GM23338 (cell line): ENCODE data around the gene SORCS2. TPM values are rescaled to one million over a fixed set of nuclear protein-coding genes. Genes with fewer than 3 reads are reported as not detected.

Source experiments
- ATAC-seq: fragments of 200-7000 bp; cut with Tn5 transposase; 3 replicates; pipeline ENCODE4 v1.9.1; 2020
- DNase-seq: peaks from one replicate; pipeline ENCODE4 v3.0.0-alpha.2; 2015; ENCODE audit warnings: low spot score
- H2AFZ ChIP-seq: fragments of 200-600 bp; sonication (generic); 2 replicates; pipeline ENCODE4 v1.8.0; 2016; ENCODE audit warnings: antibody characterized with exemption, mild to moderate bottlenecking, moderate library complexity
- H3F3A ChIP-seq: fragments of 200-600 bp; sonication (generic); replicated peaks from 2 replicates; pipeline ENCODE4 v1.8.0; 2017; ENCODE audit warnings: antibody characterized with exemption, mixed run types, low read depth
- H3K27ac ChIP-seq: fragments of 200-600 bp; sonication (generic); 2 replicates; pipeline ENCODE4 v1.6.1; 2016; ENCODE audit warnings: low read depth
- H3K27me3 ChIP-seq: fragments of 200-600 bp; sonication (generic); 2 replicates; pipeline ENCODE4 v1.8.0; 2016; ENCODE audit warnings: mild to moderate bottlenecking, mixed run types, moderate library complexity; ENCODE audit not compliant: insufficient read depth
- H3K36me3 ChIP-seq: fragments of 200-600 bp; sonication (generic); 2 replicates; pipeline ENCODE4 v1.8.0; 2016; ENCODE audit warnings: mild to moderate bottlenecking; ENCODE audit not compliant: insufficient read depth
- H3K4me1 ChIP-seq: fragments of 200-600 bp; sonication (generic); 2 replicates; pipeline ENCODE4 v1.8.0; 2016; ENCODE audit warnings: mild to moderate bottlenecking, moderate library complexity; ENCODE audit not compliant: insufficient read depth
- H3K4me2 ChIP-seq: fragments of 200-600 bp; sonication (generic); 2 replicates; pipeline ENCODE4 v1.7.1; 2017; ENCODE audit warnings: mixed run types
- H3K4me3 ChIP-seq: fragments of 200-600 bp; sonication (generic); 2 replicates; pipeline ENCODE4 v1.6.1; 2016; ENCODE audit warnings: mixed run types
- H3K79me2 ChIP-seq: fragments of 200-600 bp; sonication (generic); replicated peaks from 2 replicates; pipeline ENCODE4 v1.8.0; 2017; ENCODE audit warnings: mild to moderate bottlenecking; ENCODE audit not compliant: insufficient read depth
- H3K9me2 ChIP-seq: fragments of 200-600 bp; sonication (generic); 2 replicates; pipeline ENCODE4 v1.8.0; 2017; ENCODE audit not compliant: insufficient read depth
- H4K20me1 ChIP-seq: fragments of 200-600 bp; sonication (generic); replicated peaks from 2 replicates; pipeline ENCODE4 v1.8.0; 2017; ENCODE audit warnings: mild to moderate bottlenecking; ENCODE audit not compliant: insufficient read depth
- H3K27ac Mint-ChIP-seq: 2 replicates; pipeline ENCODE4 v1.8.0; 2020; ENCODE audit warnings: inconsistent platforms, mild to moderate bottlenecking, moderate library complexity, mixed read lengths
- H3K27me3 Mint-ChIP-seq: 3 replicates; pipeline ENCODE4 v1.8.0; 2022; ENCODE audit warnings: low read depth, mild to moderate bottlenecking, moderate library complexity, mixed read lengths, inconsistent platforms; ENCODE audit not compliant: insufficient read depth, poor library complexity
- H3K36me3 Mint-ChIP-seq: 3 replicates; pipeline ENCODE4 v1.8.0; 2021; ENCODE audit warnings: low read depth, mild to moderate bottlenecking, inconsistent platforms, moderate library complexity, mixed read lengths
- H3K4me1 Mint-ChIP-seq: 3 replicates; pipeline ENCODE4 v1.8.0; 2020; ENCODE audit warnings: mild to moderate bottlenecking, inconsistent platforms, mixed read lengths
- H3K4me3 Mint-ChIP-seq: 3 replicates; pipeline ENCODE4 v1.8.0; 2021; ENCODE audit warnings: moderate library complexity, mild to moderate bottlenecking, inconsistent platforms, mixed read lengths
- H3K9me3 Mint-ChIP-seq: 3 replicates; pipeline ENCODE4 v1.8.0; 2020; ENCODE audit warnings: moderate library complexity, mild to moderate bottlenecking, inconsistent platforms, mixed read lengths
- CREB1 ChIP-seq: fragments of 250-450 bp; sonication (Bioruptor Pico); IDR thresholded peaks from 2 replicates; pipeline ENCODE4 v1.5.0; 2020; ENCODE audit warnings: low read depth, mild to moderate bottlenecking, moderate library complexity
- CTCF ChIP-seq, 2 experiments: fragments of 200-600 bp in 1 of 2; sonication (generic) in 1 of 2; conservative IDR thresholded peaks; 2 replicates each; pipeline versions ENCODE4 v1.5.1 to v1.6.1; 2016 to 2017; ENCODE audit warnings: antibody characterized with exemption in 2 of 2, low read depth in 2 of 2, mild to moderate bottlenecking in 2 of 2, moderate library complexity in 1 of 2
- ETS1 ChIP-seq: IDR thresholded peaks from 2 replicates; pipeline ENCODE4 v1.6.1; 2016; ENCODE audit warnings: antibody characterized with exemption
- EZH2 ChIP-seq: fragments of 200-600 bp; sonication (generic); IDR thresholded peaks from one replicate; pipeline ENCODE4 v1.8.0; 2017; ENCODE audit warnings: antibody characterized with exemption, mild to moderate bottlenecking, low read depth; ENCODE audit not compliant: unreplicated experiment
- EZH2phosphoT487 ChIP-seq: fragments of 200-600 bp; sonication (generic); IDR thresholded peaks from one replicate; pipeline ENCODE4 v1.8.1; 2018; ENCODE audit warnings: antibody characterized with exemption; ENCODE audit not compliant: unreplicated experiment
- JUNB ChIP-seq: IDR thresholded peaks from one replicate; pipeline ENCODE4 v1.6.1; 2016; ENCODE audit warnings: antibody characterized with exemption; ENCODE audit not compliant: unreplicated experiment
- NANOG ChIP-seq: IDR thresholded peaks from 2 replicates; pipeline ENCODE4 v1.6.1; 2016; ENCODE audit warnings: antibody characterized with exemption, borderline replicate concordance
- POLR2AphosphoS5 ChIP-seq: IDR thresholded peaks from 2 replicates; pipeline ENCODE4 v1.6.1; 2016; ENCODE audit warnings: antibody characterized with exemption, low read depth
- REST ChIP-seq: IDR thresholded peaks from one replicate; pipeline ENCODE4 v1.6.1; 2018; ENCODE audit warnings: antibody characterized with exemption; ENCODE audit not compliant: unreplicated experiment
- STAT1 ChIP-seq: IDR thresholded peaks from one replicate; pipeline ENCODE4 v1.6.1; 2016; ENCODE audit warnings: antibody characterized with exemption; ENCODE audit not compliant: unreplicated experiment
- ZNF114 ChIP-seq: fragments of 250-450 bp; sonication (Bioruptor Pico); IDR thresholded peaks from 2 replicates; pipeline ENCODE4 v1.5.0; 2020; ENCODE audit warnings: mild to moderate bottlenecking, moderate library complexity
- ZNF331 ChIP-seq: fragments of 250-450 bp; sonication (Bioruptor Pico); IDR thresholded peaks from 2 replicates; pipeline ENCODE4 v1.5.0; 2020; ENCODE audit warnings: low read depth, mild to moderate bottlenecking, moderate library complexity
- polyA plus RNA-seq: library from polyadenylated mRNA; unstranded; fragments of >200 nt; fragmentation: Nextera tagmentation; extraction: Ambion mirVana; gene quantifications from 2 replicates; pipeline ENCODE4 v1.2.1, GENCODE V29; 2016
- total RNA-seq: library from RNA; depleted of rRNA; stranded (reverse); fragments of >200 nt; shearing (Covaris generic); gene quantifications from 2 replicates; pipeline ENCODE4 v1.2.3, GENCODE V29; 2014
- TF ChIP-seq, protein P1 (sequence below): fragments of 250-450 bp; sonication (Bioruptor Pico); IDR thresholded peaks from 2 replicates; pipeline ENCODE4 v1.5.0; 2020; ENCODE audit warnings: mild to moderate bottlenecking, moderate library complexity

SORCS2 gene
- total and polyA plus RNA-seq, 2 experiments from 2014 or later, result 0.47 to 2.4 TPM

DNA sequence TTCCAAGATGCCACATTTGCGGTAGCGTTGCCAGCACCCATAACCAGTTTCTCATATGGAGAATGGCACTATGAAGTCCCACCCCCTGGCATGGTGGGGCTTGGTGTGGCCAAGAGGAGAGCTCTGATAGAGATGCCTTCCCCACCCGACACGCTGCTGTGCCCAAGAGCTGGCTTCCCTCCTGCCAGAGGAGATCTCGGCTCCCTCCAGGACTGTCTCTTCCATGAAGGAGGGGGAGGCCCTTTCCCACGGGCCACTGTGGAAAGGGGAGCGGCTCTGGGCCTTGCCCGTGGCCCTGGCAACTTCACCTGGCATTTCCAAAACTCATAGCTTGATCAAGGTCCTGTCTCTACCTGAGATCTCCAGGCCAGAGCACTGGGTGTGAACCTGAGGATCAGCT lies 459.7 kb downstream of the SORCS2 start:
- no peak overlapping the region for H3K27ac ChIP-seq
- H3F3A ChIP-seq, result no peaks in the 10 kb centered on the region
- DNase-seq (no peak), ATAC-seq (no peak)
- no peaks in the 10 kb centered on the region for H3K79me2 ChIP-seq
- no peak overlapping the region for H3K4me3 ChIP-seq
- H3K9me3 Mint-ChIP-seq, result no peaks in the 10 kb centered on the region
- H3K9me2 ChIP-seq, result no peaks in the 10 kb centered on the region
- H3K4me1 Mint-ChIP-seq, result peaks cover 34% of the 10 kb centered on the region
- peaks cover 16% of the 10 kb centered on the region for H3K27me3 Mint-ChIP-seq
- no peak overlapping the region for H3K27ac Mint-ChIP-seq
- no peaks in the 10 kb centered on the region for H3K36me3 ChIP-seq
- H3K4me3 Mint-ChIP-seq, result no peak overlapping the region
- H4K20me1 ChIP-seq, result no peaks in the 10 kb centered on the region
- no peaks in the 10 kb centered on the region for H3K27me3 ChIP-seq
- no peak for TF ChIP-seq ZNF331 (CRISPR knock-in tag)
- TF ChIP-seq CTCF (conservative IDR thresholded peaks at IDR 0.05; ENCODE audit: low read depth in 2 of 2), result no peak
- TF ChIP-seq NANOG, result no peak
- no peak for TF ChIP-seq ETS1
- no peak for TF ChIP-seq STAT1
- TF ChIP-seq ZNF114 (CRISPR knock-in tag), result no peak
- no peak for TF ChIP-seq POLR2AphosphoS5
- TF ChIP-seq EZH2, result no peak
- no peak for TF ChIP-seq JUNB
- TF ChIP-seq, protein P1, sequence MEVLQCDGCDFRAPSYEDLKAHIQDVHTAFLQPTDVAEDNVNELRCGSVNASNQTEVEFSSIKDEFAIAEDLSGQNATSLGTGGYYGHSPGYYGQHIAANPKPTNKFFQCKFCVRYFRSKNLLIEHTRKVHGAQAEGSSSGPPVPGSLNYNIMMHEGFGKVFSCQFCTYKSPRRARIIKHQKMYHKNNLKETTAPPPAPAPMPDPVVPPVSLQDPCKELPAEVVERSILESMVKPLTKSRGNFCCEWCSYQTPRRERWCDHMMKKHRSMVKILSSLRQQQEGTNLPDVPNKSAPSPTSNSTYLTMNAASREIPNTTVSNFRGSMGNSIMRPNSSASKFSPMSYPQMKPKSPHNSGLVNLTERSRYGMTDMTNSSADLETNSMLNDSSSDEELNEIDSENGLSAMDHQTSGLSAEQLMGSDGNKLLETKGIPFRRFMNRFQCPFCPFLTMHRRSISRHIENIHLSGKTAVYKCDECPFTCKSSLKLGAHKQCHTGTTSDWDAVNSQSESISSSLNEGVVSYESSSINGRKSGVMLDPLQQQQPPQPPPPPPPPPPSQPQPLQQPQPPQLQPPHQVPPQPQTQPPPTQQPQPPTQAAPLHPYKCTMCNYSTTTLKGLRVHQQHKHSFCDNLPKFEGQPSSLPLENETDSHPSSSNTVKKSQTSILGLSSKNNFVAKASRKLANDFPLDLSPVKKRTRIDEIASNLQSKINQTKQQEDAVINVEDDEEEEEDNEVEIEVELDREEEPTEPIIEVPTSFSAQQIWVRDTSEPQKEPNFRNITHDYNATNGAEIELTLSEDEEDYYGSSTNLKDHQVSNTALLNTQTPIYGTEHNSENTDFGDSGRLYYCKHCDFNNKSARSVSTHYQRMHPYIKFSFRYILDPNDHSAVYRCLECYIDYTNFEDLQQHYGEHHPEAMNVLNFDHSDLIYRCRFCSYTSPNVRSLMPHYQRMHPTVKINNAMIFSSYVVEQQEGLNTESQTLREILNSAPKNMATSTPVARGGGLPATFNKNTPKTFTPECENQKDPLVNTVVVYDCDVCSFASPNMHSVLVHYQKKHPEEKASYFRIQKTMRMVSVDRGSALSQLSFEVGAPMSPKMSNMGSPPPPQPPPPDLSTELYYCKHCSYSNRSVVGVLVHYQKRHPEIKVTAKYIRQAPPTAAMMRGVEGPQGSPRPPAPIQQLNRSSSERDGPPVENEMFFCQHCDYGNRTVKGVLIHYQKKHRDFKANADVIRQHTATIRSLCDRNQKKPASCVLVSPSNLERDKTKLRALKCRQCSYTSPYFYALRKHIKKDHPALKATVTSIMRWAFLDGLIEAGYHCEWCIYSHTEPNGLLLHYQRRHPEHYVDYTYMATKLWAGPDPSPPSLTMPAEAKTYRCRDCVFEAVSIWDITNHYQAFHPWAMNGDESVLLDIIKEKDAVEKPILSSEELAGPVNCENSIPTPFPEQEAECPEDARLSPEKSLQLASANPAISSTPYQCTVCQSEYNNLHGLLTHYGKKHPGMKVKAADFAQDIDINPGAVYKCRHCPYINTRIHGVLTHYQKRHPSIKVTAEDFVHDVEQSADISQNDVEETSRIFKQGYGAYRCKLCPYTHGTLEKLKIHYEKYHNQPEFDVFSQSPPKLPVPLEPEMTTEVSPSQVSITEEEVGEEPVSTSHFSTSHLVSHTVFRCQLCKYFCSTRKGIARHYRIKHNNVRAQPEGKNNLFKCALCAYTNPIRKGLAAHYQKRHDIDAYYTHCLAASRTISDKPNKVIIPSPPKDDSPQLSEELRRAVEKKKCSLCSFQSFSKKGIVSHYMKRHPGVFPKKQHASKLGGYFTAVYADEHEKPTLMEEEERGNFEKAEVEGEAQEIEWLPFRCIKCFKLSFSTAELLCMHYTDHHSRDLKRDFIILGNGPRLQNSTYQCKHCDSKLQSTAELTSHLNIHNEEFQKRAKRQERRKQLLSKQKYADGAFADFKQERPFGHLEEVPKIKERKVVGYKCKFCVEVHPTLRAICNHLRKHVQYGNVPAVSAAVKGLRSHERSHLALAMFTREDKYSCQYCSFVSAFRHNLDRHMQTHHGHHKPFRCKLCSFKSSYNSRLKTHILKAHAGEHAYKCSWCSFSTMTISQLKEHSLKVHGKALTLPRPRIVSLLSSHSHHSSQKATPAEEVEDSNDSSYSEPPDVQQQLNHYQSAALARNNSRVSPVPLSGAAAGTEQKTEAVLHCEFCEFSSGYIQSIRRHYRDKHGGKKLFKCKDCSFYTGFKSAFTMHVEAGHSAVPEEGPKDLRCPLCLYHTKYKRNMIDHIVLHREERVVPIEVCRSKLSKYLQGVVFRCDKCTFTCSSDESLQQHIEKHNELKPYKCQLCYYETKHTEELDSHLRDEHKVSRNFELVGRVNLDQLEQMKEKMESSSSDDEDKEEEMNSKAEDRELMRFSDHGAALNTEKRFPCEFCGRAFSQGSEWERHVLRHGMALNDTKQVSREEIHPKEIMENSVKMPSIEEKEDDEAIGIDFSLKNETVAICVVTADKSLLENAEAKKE (CRISPR knock-in tag), result no peak
- TF ChIP-seq REST, result no peak
- no peak for TF ChIP-seq EZH2phosphoT487
- TF ChIP-seq CREB1 (CRISPR knock-in tag), result no peak
- H3K4me1 ChIP-seq, result peaks cover 4% of the 10 kb centered on the region
- no peak overlapping the region for H2AFZ ChIP-seq
- H3K36me3 Mint-ChIP-seq, result no peaks in the 10 kb centered on the region
- no peak overlapping the region for H3K4me2 ChIP-seq
